HCT116 (cell line): ENCODE measurements around the gene IL1RAPL1. TPM values are rescaled to one million over a fixed set of nuclear protein-coding genes. Genes with fewer than 3 reads are reported as not detected.

Source experiments
- ATAC-seq: fragments of 200-7000 bp; cut with Tn5 transposase; 2 replicates; pipeline ENCODE4 v1.9.1; 2020; ENCODE audit warnings: mild to moderate bottlenecking, moderate library complexity
- BruUV-seq: library from RNA; stranded (reverse); fragments of 400-500 nt; replicated peaks from 2 replicates; lab custom pipeline; 2021; lab: Mats Ljungman, UMichigan
- CTCF ChIA-PET: fragments of 300-600 bp; sonication (Branson Sonifier 250); formaldehyde crosslinking; loops from one replicate; lab custom pipeline; 2021; ENCODE audit warnings: antibody characterized with exemption; lab: Charles Lee
- POLR2A ChIA-PET: fragments of 300-600, 350-600 bp; sonication (Branson Sonifier 250); formaldehyde crosslinking; loops from one replicate; lab custom pipeline; 2021; ENCODE audit warnings: antibody characterized with exemption; lab: Charles Lee
- RAD21 ChIA-PET, 2 experiments: fragments of 300-600 bp; sonication (Branson Sonifier 250); formaldehyde crosslinking; loops; one replicate each; lab custom pipeline; 2023; ENCODE audit warnings: low total read pairs in 2 of 2; ENCODE audit not compliant: uncharacterized antibody in 2 of 2, unreplicated experiment in 2 of 2, low non-redundant PET in 1 of 2; lab: Charles Lee
- DNase-seq: peaks from one replicate; pipeline ENCODE4 v3.0.0-alpha.2; 2010; ENCODE audit warnings: low read depth, low spot score
- H2AFZ ChIP-seq: fragments of 200-600 bp; shearing (Covaris generic), sonication (generic); 2 replicates; pipeline ENCODE4 v1.6.1; 2017; ENCODE audit warnings: low read depth, mixed run types, mixed read lengths, antibody characterized with exemption, low read length; ENCODE audit not compliant: poor library complexity, severe bottlenecking
- H3K27ac ChIP-seq: 2 replicates; pipeline ENCODE4 v1.5.1; 2012; ENCODE audit warnings: low read depth, low read length
- H3K27me3 ChIP-seq: fragments of 200-600 bp; sonication (generic); 2 replicates; pipeline ENCODE4 v1.6.1; 2016; ENCODE audit warnings: mixed run types, low read length, mixed read lengths; ENCODE audit not compliant: insufficient read depth
- H3K36me3 ChIP-seq, 2 experiments: fragments of 200-500 bp in 1 of 2; fragments of 200-600 bp in 1 of 2; sonication (Bioruptor generic) in 1 of 2; sonication (generic) in 1 of 2; 2 replicates each; pipeline versions ENCODE4 v1.5.1 to v1.6.1; 2014 to 2016; ENCODE audit warnings: low read length in 2 of 2, inconsistent platforms in 1 of 2, mixed read lengths in 1 of 2, mixed run types in 1 of 2; ENCODE audit not compliant: insufficient read depth in 2 of 2, control insufficient read depth in 1 of 2
- H3K4me1 ChIP-seq, 2 experiments: fragments of 200-600 bp in 1 of 2; sonication (generic) in 1 of 2; 2 replicates each; pipeline versions ENCODE4 v1.5.1 to v1.6.1; 2012 to 2017; ENCODE audit warnings: low read length in 2 of 2, inconsistent platforms in 1 of 2, mild to moderate bottlenecking in 1 of 2, mixed read lengths in 1 of 2, mixed run types in 1 of 2, moderate library complexity in 1 of 2; ENCODE audit not compliant: insufficient read depth in 2 of 2, control insufficient read depth in 1 of 2
- H3K4me2 ChIP-seq: fragments of 200-600 bp; sonication (generic); 2 replicates; pipeline ENCODE4 v1.6.1; 2017; ENCODE audit warnings: mixed run types, low read length, mixed read lengths
- H3K4me3 ChIP-seq, 2 experiments: fragments of 200-600 bp in 1 of 2; sonication (generic) in 1 of 2; replicated peaks in 1 of 2; 2 replicates each; pipeline ENCODE4 v1.5.1; 2011 to 2016; ENCODE audit warnings: low read length in 2 of 2, control low read depth in 1 of 2, low read depth in 1 of 2, mild to moderate bottlenecking in 1 of 2, mixed read lengths in 1 of 2, mixed run types in 1 of 2
- H3K79me2 ChIP-seq: fragments of 200-600 bp; sonication (generic); 2 replicates; pipeline ENCODE4 v1.6.1; 2017; ENCODE audit warnings: mild to moderate bottlenecking, mixed run types, low read length, moderate library complexity, mixed read lengths; ENCODE audit not compliant: insufficient read depth
- H3K9ac ChIP-seq: fragments of 200-600 bp; sonication (generic); 2 replicates; pipeline ENCODE4 v1.6.1; 2016; ENCODE audit warnings: low read length, mixed read lengths
- H3K9me2 ChIP-seq: fragments of 200-600 bp; sonication (generic), shearing (Covaris generic); 2 replicates; pipeline ENCODE4 v1.6.1; 2017; ENCODE audit warnings: mixed run types, mild to moderate bottlenecking, moderate library complexity; ENCODE audit not compliant: insufficient read depth
- H3K9me3 ChIP-seq, 2 experiments: fragments of 200-500 bp in 1 of 2; fragments of 200-600 bp in 1 of 2; sonication (Bioruptor generic) in 1 of 2; sonication (generic) in 1 of 2; 2 replicates each; pipeline ENCODE4 v1.6.1; 2014 to 2017; ENCODE audit warnings: low read length in 2 of 2, mixed read lengths in 2 of 2, inconsistent platforms in 1 of 2, low read depth in 1 of 2, mild to moderate bottlenecking in 1 of 2, mixed run types in 1 of 2, moderate library complexity in 1 of 2; ENCODE audit not compliant: control insufficient read depth in 1 of 2, insufficient read depth in 1 of 2
- H4K20me1 ChIP-seq: fragments of 200-600 bp; sonication (generic), shearing (Covaris generic); 2 replicates; pipeline ENCODE4 v1.6.1; 2017; ENCODE audit warnings: mixed run types, mild to moderate bottlenecking, moderate library complexity; ENCODE audit not compliant: insufficient read depth
- ATF3 ChIP-seq: IDR thresholded peaks from 2 replicates; pipeline ENCODE4 v1.6.1; 2012
- CBX3 ChIP-seq: IDR thresholded peaks from 2 replicates; pipeline ENCODE4 v1.6.1; 2012; ENCODE audit warnings: low read depth
- CEBPB ChIP-seq: IDR thresholded peaks from 2 replicates; pipeline ENCODE4 v1.6.1; 2012; ENCODE audit warnings: low read depth
- CTCF ChIP-seq, 3 experiments: fragments of 200-600 bp in 1 of 3; sonication (generic) in 1 of 3; IDR thresholded peaks in 2 of 3; conservative IDR thresholded peaks in 1 of 3; 2 replicates each; pipeline ENCODE4 v1.5.1; 2012 to 2017; ENCODE audit warnings: low read depth in 2 of 3, low read length in 2 of 3, antibody characterized with exemption in 1 of 3, borderline replicate concordance in 1 of 3, control low read depth in 1 of 3, mild to moderate bottlenecking in 1 of 3, mixed read lengths in 1 of 3, mixed run types in 1 of 3, moderate library complexity in 1 of 3; ENCODE audit not compliant: insufficient read depth in 1 of 3
- EZH2 ChIP-seq: fragments of 200-600 bp; sonication (generic); IDR thresholded peaks from 2 replicates; pipeline ENCODE4 v1.6.1; 2017; ENCODE audit warnings: antibody characterized with exemption, mixed run types
- EZH2phosphoT487 ChIP-seq: fragments of 200-600 bp; IDR thresholded peaks from 2 replicates; pipeline ENCODE4 v1.6.1; 2018; ENCODE audit warnings: antibody characterized with exemption, borderline replicate concordance
- FOSL1 ChIP-seq: IDR thresholded peaks from 2 replicates; pipeline ENCODE4 v1.6.1; 2012; ENCODE audit warnings: low read depth
- JUND ChIP-seq: IDR thresholded peaks from 2 replicates; pipeline ENCODE4 v1.6.1; 2012
- MAX ChIP-seq: IDR thresholded peaks from 2 replicates; pipeline ENCODE4 v1.6.1; 2012
- POLR2A ChIP-seq: IDR thresholded peaks from 2 replicates; pipeline ENCODE4 v1.7.0; 2011; ENCODE audit warnings: borderline replicate concordance; ENCODE audit not compliant: insufficient read depth, insufficient read length; ENCODE audit errors: extremely low read depth
- POLR2AphosphoS5 ChIP-seq: IDR thresholded peaks from 2 replicates; pipeline ENCODE4 v1.6.1; 2011; ENCODE audit warnings: mild to moderate bottlenecking, low read depth, low read length, moderate library complexity
- RAD21 ChIP-seq: IDR thresholded peaks from 2 replicates; pipeline ENCODE4 v1.6.1; 2012; ENCODE audit warnings: low read depth, mild to moderate bottlenecking
- REST ChIP-seq: IDR thresholded peaks from 2 replicates; pipeline ENCODE4 v1.6.1; 2012; ENCODE audit warnings: low read depth
- SIN3A ChIP-seq: IDR thresholded peaks from 2 replicates; pipeline ENCODE4 v1.6.1; 2012; ENCODE audit warnings: low read depth
- YY1 ChIP-seq: IDR thresholded peaks from 2 replicates; pipeline ENCODE4 v1.6.1; 2011; ENCODE audit warnings: low read length, low read depth, moderate library complexity, mild to moderate bottlenecking; ENCODE audit not compliant: insufficient replicate concordance; ENCODE audit errors: extremely low read depth
- ZBTB33 ChIP-seq: IDR thresholded peaks from 2 replicates; pipeline ENCODE4 v1.6.1; 2011; ENCODE audit warnings: mild to moderate bottlenecking, low read length, moderate library complexity; ENCODE audit not compliant: insufficient replicate concordance; ENCODE audit errors: extremely low read depth
- ZNF274 ChIP-seq: fragments of 200-500 bp; sonication (Bioruptor generic); IDR thresholded peaks from 2 replicates; pipeline ENCODE4 v1.6.1; 2014; ENCODE audit warnings: mild to moderate bottlenecking, low read depth, low read length, inconsistent platforms
- intact Hi-C: fragments of 100-400 bp; cut with micrococcal nuclease; formaldehyde crosslinking; loops from 2 replicates; pipeline ENCODE4 v1.10.0; 2022
- total RNA-seq: library from RNA; stranded (reverse); gene quantifications from one replicate; pipeline ENCODE4 v1.2.1, GENCODE V29; 2021; ENCODE audit not compliant: unreplicated experiment

IL1RAPL1 gene
- total RNA-seq, 1 experiment from 2014 or later = 2.8 TPM

GRCh38 chrX:29143756-29144155 is 556.5 kb downstream of the IL1RAPL1 start (continued):
- TF ChIP-seq REST = no peak
- no peak for TF ChIP-seq EZH2

GRCh38 chrX:29145316-29145715 is 558.1 kb downstream of the IL1RAPL1 start:
- no peak overlapping the region for H3K9ac ChIP-seq
- no peaks in the 10 kb centered on the region for H4K20me1 ChIP-seq
- TF ChIP-seq CEBPB (no peak), POLR2A (no peak), YY1 (no peak), FOSL1 (no peak), ATF3 (no peak), POLR2AphosphoS5 (no peak), JUND (no peak), CTCF (IDR thresholded peaks at IDR 0.05 in 2 of 3, conservative IDR thresholded peaks at IDR 0.05 in 1 of 3; ENCODE audit: borderline replicate concordance in 1 of 3, insufficient read depth in 1 of 3, low read depth in 2 of 3, low read length in 2 of 3) (no peak), RAD21 (no peak), ZBTB33 (no peak), CBX3 (no peak), SIN3A (no peak), EZH2phosphoT487 (no peak), MAX (no peak), ZNF274 (no peak)
- intact Hi-C loops = no loop called here
- POLR2A ChIA-PET = no interaction called here
- H3K36me3 ChIP-seq = no peaks in the 10 kb centered on the region
- H3K4me2 ChIP-seq = no peak overlapping the region
- H3K79me2 ChIP-seq = no peaks in the 10 kb centered on the region
- no peaks in the 10 kb centered on the region for H3K9me3 ChIP-seq
- H3K4me1 ChIP-seq = no peaks in the 10 kb centered on the region
- no peaks in the 10 kb centered on the region for H3K9me2 ChIP-seq
- RAD21 ChIA-PET = no interaction called here
- CTCF ChIA-PET = no interaction called here
- no peaks in the 10 kb centered on the region for H3K27me3 ChIP-seq
- no peak overlapping the region for H3K27ac ChIP-seq
- H3K4me3 ChIP-seq = no peak overlapping the region
- DNase-seq (no peak), ATAC-seq (no peak)
- no TSS peak for BruUV-seq
- no peak overlapping the region for H2AFZ ChIP-seq
